ENCODE results near the gene TCF19.

TCF19 gene

DNA sequence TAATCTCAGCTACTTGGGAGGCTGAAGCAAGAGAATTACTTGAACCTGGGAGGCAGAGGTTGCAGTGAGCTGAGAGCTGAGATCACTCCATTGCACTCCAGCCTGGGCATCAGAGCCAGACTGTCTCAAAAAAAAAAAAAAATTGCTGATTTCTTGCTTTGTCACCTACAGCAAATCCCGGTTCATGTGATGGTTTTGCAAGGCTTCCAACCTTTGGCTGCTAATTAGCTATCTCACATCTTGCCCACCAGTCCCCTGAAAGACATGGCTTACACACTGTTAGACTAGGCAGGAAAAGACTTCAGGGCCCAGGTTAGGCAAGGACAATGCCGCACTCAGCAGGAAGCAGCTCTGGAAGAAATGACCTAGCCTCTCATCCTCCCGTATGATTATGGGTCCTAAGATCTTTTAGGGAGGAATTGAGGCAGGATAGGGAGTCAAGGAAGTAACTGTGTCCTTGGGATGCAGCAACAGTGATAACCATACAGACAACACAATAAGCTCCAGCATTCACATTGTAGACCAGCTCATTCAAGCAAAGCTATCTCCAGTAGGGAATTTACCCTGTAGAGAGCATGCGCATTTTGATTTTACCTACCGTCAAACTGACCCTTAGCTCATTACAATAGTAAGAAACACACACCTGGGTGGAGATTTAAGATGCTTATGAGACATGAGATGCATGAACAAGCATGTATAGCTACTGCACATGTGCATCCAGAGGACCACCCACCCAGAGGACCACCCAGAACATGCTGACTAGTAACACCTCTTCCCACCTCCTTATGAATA lies 52.5 kb downstream of the TCF19 start:
- DNase-seq = no peak
